ENCODE measurements around the gene USP32.

Gene USP32

GRCh38 chr17:60171753-60172079 is 220.2 kb downstream of the USP32 start:
- no peak for DNase-seq (ENCODE audit: low read depth)

- DNase-seq (ENCODE audit: low read depth), result peak; percentile 58
These were observed 220.8 kb downstream of the USP32 start for GRCh38 chr17:60170835-60171752.

GRCh38 chr17:60169921-60170817 is 221.8 kb downstream of the USP32 start:
- peak; percentile 67 for DNase-seq (ENCODE audit: low read depth)

- DNase-seq (ENCODE audit: low read depth), result no peak
These were observed 223.3 kb downstream of the USP32 start for GRCh38 chr17:60168654-60169053.

DNA sequence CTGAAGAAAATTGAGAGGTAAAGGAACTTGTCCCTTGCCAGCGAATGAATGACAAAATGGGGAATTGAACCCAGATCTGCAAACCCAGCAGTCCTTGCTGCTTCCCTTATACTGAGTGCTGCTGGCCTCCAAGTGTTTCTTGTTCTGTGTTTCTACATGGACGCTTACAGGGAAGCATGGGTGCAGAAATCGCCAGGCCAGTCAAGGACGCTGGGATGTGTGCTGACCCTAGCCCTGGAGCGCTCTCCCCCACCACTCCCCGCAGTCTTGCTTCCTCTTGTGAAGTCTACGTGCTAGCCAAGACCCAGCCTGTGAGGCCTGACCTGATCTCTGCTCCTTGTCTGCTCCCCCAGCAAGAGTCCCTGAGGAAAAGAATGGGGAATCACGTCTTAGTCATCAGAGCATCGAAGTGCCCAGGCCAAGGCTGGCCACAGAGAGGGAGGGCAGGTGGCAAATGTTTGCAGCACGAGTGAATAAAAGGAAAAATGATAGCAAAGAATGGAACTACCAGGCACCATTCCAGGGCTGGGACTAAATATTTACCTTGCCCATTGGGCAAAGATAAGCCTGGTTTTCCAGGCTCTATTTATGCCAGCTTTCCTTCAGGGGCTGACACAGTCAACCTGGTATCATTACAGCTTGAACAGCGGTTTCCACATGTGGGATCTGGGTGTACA is 224.7 kb downstream of the USP32 start:
- DNase-seq (ENCODE audit: low read depth), result no peak

- DNase-seq (ENCODE audit: low read depth), result no peak
These were observed 226.0 kb downstream of the USP32 start for GRCh38 chr17:60165971-60166370.

DNA sequence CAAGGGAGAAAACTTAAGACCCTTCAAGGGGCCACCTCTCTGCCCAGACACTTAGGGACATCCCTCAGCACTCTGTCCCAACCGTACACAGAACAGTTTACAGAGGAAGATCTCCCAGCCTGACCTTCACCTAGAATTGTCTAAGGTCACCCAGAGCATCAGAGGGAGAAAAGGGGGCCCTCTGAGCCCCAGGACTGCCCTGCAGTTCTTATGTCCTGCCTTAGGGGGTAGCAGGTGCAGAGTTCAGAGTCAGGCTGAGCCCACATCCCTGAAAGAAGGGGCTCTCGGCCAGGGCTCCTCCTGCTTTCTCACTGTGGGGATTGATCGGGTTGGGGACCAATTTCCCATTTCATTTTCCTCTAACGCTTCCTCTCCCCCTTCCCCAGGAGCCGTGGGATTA is 226.7 kb downstream of the USP32 start:
- DNase-seq (ENCODE audit: low read depth), result no peak

- peak; percentile 31 for DNase-seq (ENCODE audit: low read depth)
These were observed 227.2 kb downstream of the USP32 start for GRCh38 chr17:60164697-60165096.

DNA sequence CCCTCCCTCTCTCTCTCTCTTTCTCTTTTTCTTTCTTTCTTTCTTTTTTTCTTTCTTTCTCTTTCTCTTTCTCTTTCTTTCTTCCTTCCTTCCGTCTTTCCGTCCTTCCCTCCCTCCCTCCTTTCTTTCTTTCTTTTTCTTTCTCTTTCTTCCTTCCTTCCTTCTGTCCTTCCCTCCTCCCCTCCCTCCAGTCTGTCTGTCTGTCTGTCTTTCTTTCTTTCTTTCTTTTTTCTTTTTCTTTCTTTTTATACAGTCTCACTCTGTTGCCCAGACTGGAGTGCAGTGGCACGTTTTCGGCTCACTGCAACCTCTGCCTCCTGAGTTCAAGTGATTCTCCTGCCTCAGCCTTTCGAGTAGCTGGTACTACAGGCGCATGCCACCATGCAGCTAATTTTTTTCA is 227.8 kb downstream of the USP32 start:
- no peak for DNase-seq (ENCODE audit: low read depth)

DNA sequence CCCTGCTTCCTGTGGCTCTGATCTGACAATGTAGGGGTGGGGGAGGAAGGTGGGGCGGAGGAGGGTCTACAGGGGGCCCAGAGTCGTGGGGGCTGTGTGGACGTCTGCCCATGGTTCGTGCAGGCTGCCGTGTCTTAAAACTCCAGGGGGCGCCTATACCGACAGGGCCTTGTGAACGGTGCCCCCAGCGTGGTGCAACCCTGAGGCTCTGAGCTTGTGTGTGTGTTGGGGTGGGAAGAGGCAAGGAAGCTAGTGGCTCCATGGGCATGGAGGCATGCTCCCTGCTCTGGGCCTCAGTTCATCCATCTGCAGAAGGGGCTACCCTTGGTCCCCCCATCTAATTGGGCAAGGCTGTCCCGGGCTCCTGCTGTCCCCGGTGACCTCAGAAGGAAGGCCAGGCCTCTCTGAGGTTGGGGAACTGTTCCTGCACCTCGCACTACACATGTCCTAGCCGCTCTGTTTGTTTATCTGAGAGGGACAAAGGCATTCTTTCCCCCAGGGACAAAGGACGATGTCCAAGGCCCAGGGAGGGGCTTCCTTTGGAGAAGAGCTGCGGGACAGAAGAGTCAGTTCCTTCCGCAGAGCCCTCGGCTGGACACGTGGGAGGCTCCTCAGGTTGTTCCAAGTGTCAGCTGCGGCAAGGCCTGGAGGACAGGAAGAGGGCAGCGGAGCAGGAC is 228.7 kb downstream of the USP32 start:
- DNase-seq (ENCODE audit: low read depth), result no peak

DNA sequence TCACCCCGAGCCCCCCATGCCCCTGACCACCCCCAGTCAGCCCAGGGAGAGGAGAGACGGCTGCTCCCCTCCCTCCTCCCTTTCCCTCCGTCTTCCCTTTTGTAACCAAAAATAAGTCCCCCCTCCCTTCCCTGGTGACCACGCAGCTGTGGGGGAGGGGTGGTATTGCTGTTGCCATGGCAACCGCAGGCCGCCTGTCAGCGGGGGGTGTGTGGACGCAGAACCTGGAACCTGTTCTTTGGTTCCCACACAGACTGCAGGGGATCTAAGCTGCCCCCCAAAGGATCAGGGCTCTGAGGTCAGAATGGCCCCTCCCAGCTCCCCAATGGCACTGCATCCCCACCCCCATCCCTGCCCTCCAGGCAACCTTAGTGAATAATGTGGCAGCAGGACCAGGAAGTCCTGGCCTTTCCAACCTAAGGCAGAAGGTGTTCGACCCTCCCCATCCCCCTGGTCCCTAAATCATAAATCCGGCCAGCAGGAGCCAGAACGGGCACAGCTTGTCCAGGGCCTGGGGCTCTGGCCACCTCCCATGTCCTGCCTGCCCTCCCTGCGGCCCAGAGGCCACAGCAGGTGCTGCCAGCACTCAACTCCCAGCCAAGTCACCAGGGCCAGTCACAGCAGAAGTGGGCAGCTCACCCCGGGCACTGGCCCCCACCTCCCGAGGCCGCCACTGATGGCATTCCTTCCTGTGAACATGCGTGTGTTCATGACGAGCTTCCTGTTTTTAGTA is 230.2 kb downstream of the USP32 start:
- DNase-seq (ENCODE audit: low read depth), result no peak

GRCh38 chr17:60160829-60161501 is 231.0 kb downstream of the USP32 start:
- DNase-seq (ENCODE audit: low read depth), result no peak

GRCh38 chr17:60159479-60159866 is 232.5 kb downstream of the USP32 start:
- no peak for DNase-seq (ENCODE audit: low read depth)

GRCh38 chr17:60158751-60159478 is 233.0 kb downstream of the USP32 start:
- peak; percentile 37 for DNase-seq (ENCODE audit: low read depth)

DNA sequence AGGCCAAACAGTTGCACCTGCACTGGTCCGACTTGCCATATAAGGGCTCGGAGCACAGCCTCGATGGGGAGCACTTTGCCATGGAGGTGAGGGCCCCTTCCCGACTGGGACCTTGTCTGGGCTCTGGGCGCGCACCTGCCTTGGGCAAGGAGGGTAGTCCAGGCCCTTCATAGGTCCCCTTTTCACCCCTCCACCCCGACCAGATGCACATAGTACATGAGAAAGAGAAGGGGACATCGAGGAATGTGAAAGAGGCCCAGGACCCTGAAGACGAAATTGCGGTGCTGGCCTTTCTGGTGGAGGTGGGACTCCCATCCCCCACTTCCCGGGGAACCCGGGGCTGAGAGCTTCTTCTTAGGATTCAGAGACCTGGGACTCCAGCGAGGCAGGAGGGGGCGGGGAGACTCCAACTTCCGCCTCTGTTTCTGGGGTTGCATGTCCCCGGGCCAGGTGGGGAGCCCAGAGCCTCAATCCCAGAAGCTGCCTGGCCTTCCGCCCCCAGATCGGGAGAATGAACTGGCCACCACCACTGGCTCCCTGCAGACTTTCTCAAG is 234.4 kb downstream of the USP32 start:
- no peak for DNase-seq (ENCODE audit: low read depth)

DNA sequence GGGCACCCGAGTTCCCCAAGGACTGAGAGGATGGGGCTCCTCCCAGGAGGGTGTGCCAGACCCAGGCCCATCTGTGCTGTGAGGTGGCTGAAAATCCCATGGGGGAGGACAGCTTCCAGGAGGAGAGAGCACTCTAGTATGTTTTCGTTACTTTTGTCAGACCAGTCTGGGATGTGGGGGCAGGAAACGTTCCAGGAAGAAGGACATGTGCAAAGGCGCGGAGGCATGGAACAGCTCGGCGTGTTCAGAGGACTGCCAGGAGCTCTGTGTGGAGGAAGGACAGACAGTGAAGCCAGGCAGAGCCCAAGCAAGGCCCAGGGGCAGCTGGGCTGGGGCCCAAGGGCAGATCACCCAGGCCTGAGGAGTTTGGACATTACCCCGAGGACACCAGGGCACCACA is 235.2 kb downstream of the USP32 start:
- DNase-seq (ENCODE audit: low read depth), result no peak

- DNase-seq (ENCODE audit: low read depth), result no peak
These were observed 236.1 kb downstream of the USP32 start for GRCh38 chr17:60155815-60156214.

DNA sequence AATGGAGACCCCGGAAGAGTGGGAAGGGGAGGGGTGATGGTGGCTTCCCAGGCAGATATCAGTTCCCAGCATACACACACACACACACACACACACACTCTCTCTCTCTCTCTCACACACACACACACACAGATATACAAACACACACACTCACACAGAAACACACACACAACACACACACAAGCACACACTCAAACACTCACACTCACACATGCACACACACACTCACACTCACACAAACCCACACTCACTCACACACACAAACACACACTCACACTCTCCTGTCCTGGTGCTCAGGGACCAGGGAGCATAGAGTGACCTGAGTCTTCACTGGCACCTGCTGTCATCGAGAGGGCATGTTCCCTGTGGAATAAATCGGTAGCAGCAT is 236.5 kb downstream of the USP32 start:
- no peak for DNase-seq (ENCODE audit: low read depth)

GRCh38 chr17:60154616-60155426 is 237.1 kb downstream of the USP32 start:
- DNase-seq (ENCODE audit: low read depth), result peak; percentile 82
